Vagina (tissue), 2 donors: ENCODE data around the gene JPH3. TPM values are rescaled to one million over a fixed set of nuclear protein-coding genes. Genes with fewer than 3 reads are reported as not detected.

Experiments
- DNase-seq, 2 donors: peaks; one replicate each; pipeline ENCODE4 v3.0.0-alpha.2; 2017; ENCODE audit errors: extremely low spot score in 2 of 2
- H3K27ac ChIP-seq: fragments of 200-600 bp; sonication (generic); one replicate; pipeline ENCODE4 v1.5.1; 2019
- H3K27me3 ChIP-seq: fragments of 200-600 bp; sonication (generic); one replicate; pipeline ENCODE4 v1.5.1; 2019
- H3K36me3 ChIP-seq, 2 donors: fragments of 200-600 bp; sonication (generic); one replicate each; pipeline ENCODE4 v1.5.1; 2017 to 2019
- H3K4me1 ChIP-seq: fragments of 200-600 bp; sonication (generic); one replicate; pipeline ENCODE4 v1.5.1; 2019
- H3K4me3 ChIP-seq, 2 donors: fragments of 200-600 bp; sonication (generic); 1 replicate in 1 of 2; 2 replicates in 1 of 2; pipeline ENCODE4 v1.5.1; 2016 to 2019
- H3K9me3 ChIP-seq: fragments of 200-600 bp; sonication (generic); one replicate; pipeline ENCODE4 v1.5.1; 2019
- POLR2A ChIP-seq, 2 donors: fragments of 450-650 bp; IDR thresholded peaks; one replicate each; pipeline ENCODE4 v1.6.1; 2017; ENCODE audit warnings: antibody characterized with exemption in 2 of 2, mild to moderate bottlenecking in 2 of 2, moderate library complexity in 2 of 2
- POLR2AphosphoS5 ChIP-seq, 2 donors: sonication (generic); formaldehyde crosslinking; IDR thresholded peaks; one replicate each; pipeline ENCODE4 v1.9.0; 2017; ENCODE audit warnings: antibody characterized with exemption in 2 of 2, mild to moderate bottlenecking in 2 of 2, low read depth in 1 of 2; ENCODE audit not compliant: insufficient read depth in 1 of 2
- intact Hi-C: fragments of 100-400 bp; cut with DNase I; formaldehyde crosslinking; loops from one replicate; pipeline ENCODE4 v1.15.1; 2023
- total RNA-seq: library from RNA; depleted of rRNA; stranded (reverse); fragments of >200 nt; gene quantifications from one replicate; pipeline ENCODE4 v1.2.3, GENCODE V29; 2016
- TF ChIP-seq, protein P1 (sequence below), 3 experiments: fragments of 450-650 bp in 2 of 3; fragments of 200-600 bp in 1 of 3; sonication (generic) in 1 of 3; IDR thresholded peaks; one replicate each; pipeline ENCODE4 v1.5.1; 2017 to 2019; ENCODE audit warnings: antibody characterized with exemption in 3 of 3, mild to moderate bottlenecking in 2 of 3, moderate library complexity in 2 of 3

The JPH3 gene
- total RNA-seq, 1 donor from 2014 or later, result 2.0 TPM

DNA sequence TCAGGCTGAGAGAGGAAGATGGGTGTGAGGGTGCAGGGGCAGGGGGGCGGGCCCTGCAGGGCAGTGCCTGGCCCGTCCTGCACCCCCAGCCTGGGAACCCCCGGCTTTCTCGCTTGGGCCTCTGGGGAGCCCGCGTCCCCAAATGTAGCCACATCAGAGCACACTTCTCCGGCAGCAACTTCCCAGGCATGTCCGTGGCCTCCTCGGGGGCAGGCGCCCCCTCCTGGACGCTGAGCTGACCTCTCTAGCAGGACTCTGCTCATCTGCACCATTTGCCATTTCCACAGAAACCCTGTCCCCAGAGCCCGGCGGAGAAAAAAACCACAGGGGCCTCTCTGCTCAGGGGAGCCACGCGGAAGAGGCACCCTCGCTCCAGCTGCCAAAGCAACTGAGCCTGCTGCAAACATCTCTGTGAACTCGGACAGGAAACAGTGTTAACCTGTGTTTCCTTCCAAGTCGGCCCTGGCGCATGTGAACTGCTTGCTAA lies 100.1 kb downstream of the JPH3 start:
- intact Hi-C loops, result no loop called here
- H3K36me3 ChIP-seq, result peaks cover 0 to 12% of the 10 kb centered on the region in 2 donors
- H3K27ac ChIP-seq, result no peak overlapping the region
- no peaks in the 10 kb centered on the region for H3K9me3 ChIP-seq
- H3K27me3 ChIP-seq, result no peaks in the 10 kb centered on the region
- no peak for DNase-seq
- H3K4me1 ChIP-seq, result no peaks in the 10 kb centered on the region
- TF ChIP-seq, protein P1, sequence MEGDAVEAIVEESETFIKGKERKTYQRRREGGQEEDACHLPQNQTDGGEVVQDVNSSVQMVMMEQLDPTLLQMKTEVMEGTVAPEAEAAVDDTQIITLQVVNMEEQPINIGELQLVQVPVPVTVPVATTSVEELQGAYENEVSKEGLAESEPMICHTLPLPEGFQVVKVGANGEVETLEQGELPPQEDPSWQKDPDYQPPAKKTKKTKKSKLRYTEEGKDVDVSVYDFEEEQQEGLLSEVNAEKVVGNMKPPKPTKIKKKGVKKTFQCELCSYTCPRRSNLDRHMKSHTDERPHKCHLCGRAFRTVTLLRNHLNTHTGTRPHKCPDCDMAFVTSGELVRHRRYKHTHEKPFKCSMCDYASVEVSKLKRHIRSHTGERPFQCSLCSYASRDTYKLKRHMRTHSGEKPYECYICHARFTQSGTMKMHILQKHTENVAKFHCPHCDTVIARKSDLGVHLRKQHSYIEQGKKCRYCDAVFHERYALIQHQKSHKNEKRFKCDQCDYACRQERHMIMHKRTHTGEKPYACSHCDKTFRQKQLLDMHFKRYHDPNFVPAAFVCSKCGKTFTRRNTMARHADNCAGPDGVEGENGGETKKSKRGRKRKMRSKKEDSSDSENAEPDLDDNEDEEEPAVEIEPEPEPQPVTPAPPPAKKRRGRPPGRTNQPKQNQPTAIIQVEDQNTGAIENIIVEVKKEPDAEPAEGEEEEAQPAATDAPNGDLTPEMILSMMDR (IDR thresholded peaks at IDR 0.05), result no peak
- TF ChIP-seq POLR2A (IDR thresholded peaks at IDR 0.05), result no peak
- no peak for TF ChIP-seq POLR2AphosphoS5 (IDR thresholded peaks at IDR 0.05; ENCODE audit: insufficient read depth in 1 of 2, low read depth in 1 of 2)
- no peak overlapping the region for H3K4me3 ChIP-seq

DNA sequence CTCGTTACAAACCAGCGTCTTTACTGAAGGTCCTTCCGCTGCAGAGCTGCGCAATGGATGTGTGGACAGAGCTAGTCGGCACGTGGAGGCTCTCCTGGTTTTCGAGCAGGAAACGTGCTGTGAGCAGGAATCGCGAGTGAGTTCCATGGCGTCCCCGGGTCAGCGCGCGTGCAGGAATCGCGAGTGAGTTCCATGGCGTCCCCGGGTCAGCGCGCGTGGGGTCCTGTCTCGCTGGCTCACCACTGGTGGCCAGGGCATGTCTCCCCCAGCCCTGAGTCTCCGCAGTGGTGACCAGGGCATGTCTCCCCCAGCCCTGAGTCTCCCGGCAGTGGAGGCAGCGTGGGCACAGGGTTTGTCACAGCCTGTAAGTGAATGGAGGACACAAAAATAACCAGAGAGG lies 100.8 kb downstream of the JPH3 start:
- intact Hi-C loops, result no loop called here

DNA sequence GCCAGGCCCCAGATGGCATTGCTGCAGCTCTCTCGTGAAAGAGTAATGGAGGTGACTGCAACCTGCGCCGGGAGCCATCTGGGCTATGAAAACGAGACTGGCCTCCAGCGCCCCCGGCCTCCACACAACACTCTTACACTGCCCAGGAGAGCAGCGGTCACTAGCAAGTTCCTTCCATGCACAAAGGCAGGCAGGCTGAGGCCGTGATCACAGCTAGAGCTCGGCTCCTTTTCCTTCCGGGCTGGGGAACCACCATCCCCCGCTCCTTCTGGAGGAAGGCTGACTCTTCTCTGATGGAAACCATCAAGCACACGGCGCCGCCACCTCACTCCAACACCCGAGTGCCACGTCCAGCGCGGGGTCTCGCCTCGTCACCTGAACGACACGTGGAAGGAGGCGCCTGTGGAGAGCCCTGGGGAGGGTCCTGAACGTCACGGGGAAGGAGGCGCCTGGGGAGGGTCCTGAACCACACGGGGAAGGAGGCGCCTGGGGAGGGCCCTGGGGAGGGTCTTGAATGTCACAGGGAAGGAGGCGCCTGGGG lies 101.6 kb downstream of the JPH3 start:
- Histone ChIP-seq H3K4me1 (no peaks in the 10 kb centered on the region), H3K9me3 (no peaks in the 10 kb centered on the region), H3K27ac (no peak overlapping the region), H3K4me3 (no peak overlapping the region), H3K27me3 (no peaks in the 10 kb centered on the region), H3K36me3 (peaks cover 0 to 25% of the 10 kb centered on the region in 2 donors)
- no peak for DNase-seq
- TF ChIP-seq POLR2A (IDR thresholded peaks at IDR 0.05) (no peak), POLR2AphosphoS5 (IDR thresholded peaks at IDR 0.05; ENCODE audit: insufficient read depth in 1 of 2, low read depth in 1 of 2) (no peak)
- TF ChIP-seq, protein P1 (IDR thresholded peaks at IDR 0.05), result no peak
- intact Hi-C loops, result no loop called here

More for the DNA sequence above, 100.8 kb downstream of the JPH3 start:
- TF ChIP-seq, protein P1 (IDR thresholded peaks at IDR 0.05), result no peak
- TF ChIP-seq POLR2AphosphoS5 (IDR thresholded peaks at IDR 0.05; ENCODE audit: insufficient read depth in 1 of 2, low read depth in 1 of 2) (no peak), POLR2A (IDR thresholded peaks at IDR 0.05) (no peak)
- DNase-seq, result no peak
- no peaks in the 10 kb centered on the region for H3K4me1 ChIP-seq
- H3K9me3 ChIP-seq, result no peaks in the 10 kb centered on the region
- no peak overlapping the region for H3K4me3 ChIP-seq
- peaks cover 0 to 17% of the 10 kb centered on the region in 2 donors for H3K36me3 ChIP-seq
- H3K27me3 ChIP-seq, result no peaks in the 10 kb centered on the region
- no peak overlapping the region for H3K27ac ChIP-seq

DNA sequence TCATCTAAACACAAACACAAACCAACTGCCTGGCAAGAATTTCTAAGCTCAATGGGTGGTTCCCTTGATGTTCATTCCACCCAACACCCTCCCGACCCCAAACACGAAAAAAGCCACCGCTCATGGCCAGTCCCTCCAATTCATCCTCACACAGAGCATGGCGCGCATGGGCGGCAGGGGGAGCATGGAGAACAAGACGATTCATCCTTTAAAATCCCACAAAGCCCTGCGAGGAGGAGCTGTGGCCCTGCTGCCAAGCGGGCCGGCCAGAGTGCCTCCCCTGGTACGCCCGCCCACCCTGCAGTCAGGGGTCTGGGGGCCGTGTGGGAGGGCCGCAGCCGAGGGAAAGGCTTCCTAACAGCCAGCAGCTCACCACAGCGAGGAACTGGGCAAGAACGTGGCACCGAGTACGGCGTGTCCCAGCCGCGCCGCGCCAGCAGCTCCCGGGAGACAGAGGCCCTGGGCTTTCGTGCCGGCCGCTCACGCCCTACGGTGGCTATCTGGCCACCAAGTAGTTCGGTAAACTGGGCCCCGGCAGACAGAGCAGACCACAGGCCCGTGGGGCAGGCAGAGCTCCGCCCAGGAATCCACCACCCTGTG lies 102.5 kb downstream of the JPH3 start:
- peaks cover 0 to 31% of the 10 kb centered on the region in 2 donors for H3K36me3 ChIP-seq
- no peaks in the 10 kb centered on the region for H3K4me1 ChIP-seq
- no peak overlapping the region for H3K4me3 ChIP-seq
- H3K27ac ChIP-seq, result no peak overlapping the region
- H3K9me3 ChIP-seq, result no peaks in the 10 kb centered on the region
- DNase-seq, result no peak
- intact Hi-C loops, result no loop called here
- H3K27me3 ChIP-seq, result no peaks in the 10 kb centered on the region
- TF ChIP-seq POLR2AphosphoS5 (IDR thresholded peaks at IDR 0.05; ENCODE audit: insufficient read depth in 1 of 2, low read depth in 1 of 2), result no peak
- no peak for TF ChIP-seq POLR2A (IDR thresholded peaks at IDR 0.05)
- TF ChIP-seq, protein P1 (IDR thresholded peaks at IDR 0.05), result no peak

DNA sequence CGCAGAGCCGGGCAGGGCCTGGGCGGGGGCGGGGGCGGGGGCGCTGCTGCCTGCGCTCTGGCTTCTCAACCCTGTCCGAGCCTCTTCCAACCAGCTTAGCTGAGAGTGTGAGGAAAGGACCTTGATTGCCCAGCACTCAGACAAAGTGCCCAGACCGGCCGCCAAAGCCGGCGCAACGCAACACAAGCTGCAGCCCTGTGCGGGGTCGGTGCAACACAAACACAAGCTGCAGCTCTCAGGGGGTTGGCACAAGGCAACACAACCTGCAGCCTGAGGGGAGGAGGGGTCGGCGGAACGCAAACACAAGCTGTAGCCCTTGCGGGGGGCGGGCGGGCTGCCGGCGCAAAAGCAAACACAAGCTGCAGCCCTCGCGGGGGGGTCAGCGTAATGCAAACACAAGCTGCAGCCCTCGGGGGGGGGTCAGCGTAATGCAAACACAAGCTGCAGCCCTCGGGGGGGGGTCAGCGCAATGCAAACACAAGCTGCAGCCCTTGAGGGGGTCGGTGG lies 103.5 kb downstream of the JPH3 start:
- Histone ChIP-seq H3K9me3 (no peaks in the 10 kb centered on the region), H3K4me3 (no peak overlapping the region), H3K27ac (no peak overlapping the region), H3K27me3 (no peaks in the 10 kb centered on the region), H3K36me3 (peaks cover 0 to 31% of the 10 kb centered on the region in 2 donors), H3K4me1 (no peaks in the 10 kb centered on the region)
- intact Hi-C loops, result no loop called here
- DNase-seq, result no peak
- TF ChIP-seq POLR2AphosphoS5 (IDR thresholded peaks at IDR 0.05; ENCODE audit: insufficient read depth in 1 of 2, low read depth in 1 of 2), result no peak
